Fibroblast of lung (primary cell): ENCODE data around the gene ALDH1L2.

Experiments used
- CTCF ChIP-seq, 2 donors: IDR thresholded peaks in 1 of 2; conservative IDR thresholded peaks in 1 of 2; 1 replicate in 1 of 2; 2 replicates in 1 of 2; pipeline ENCODE4 v1.5.1; 2011 to 2012; ENCODE audit warnings: low read length in 2 of 2, control low read depth in 1 of 2, inconsistent platforms in 1 of 2, low read depth in 1 of 2, mild to moderate bottlenecking in 1 of 2
- EZH2 ChIP-seq: IDR thresholded peaks from 2 replicates; pipeline ENCODE4 v1.5.1; 2012; ENCODE audit warnings: low read length, control low read depth, mild to moderate bottlenecking; ENCODE audit errors: missing control alignments

DNA sequence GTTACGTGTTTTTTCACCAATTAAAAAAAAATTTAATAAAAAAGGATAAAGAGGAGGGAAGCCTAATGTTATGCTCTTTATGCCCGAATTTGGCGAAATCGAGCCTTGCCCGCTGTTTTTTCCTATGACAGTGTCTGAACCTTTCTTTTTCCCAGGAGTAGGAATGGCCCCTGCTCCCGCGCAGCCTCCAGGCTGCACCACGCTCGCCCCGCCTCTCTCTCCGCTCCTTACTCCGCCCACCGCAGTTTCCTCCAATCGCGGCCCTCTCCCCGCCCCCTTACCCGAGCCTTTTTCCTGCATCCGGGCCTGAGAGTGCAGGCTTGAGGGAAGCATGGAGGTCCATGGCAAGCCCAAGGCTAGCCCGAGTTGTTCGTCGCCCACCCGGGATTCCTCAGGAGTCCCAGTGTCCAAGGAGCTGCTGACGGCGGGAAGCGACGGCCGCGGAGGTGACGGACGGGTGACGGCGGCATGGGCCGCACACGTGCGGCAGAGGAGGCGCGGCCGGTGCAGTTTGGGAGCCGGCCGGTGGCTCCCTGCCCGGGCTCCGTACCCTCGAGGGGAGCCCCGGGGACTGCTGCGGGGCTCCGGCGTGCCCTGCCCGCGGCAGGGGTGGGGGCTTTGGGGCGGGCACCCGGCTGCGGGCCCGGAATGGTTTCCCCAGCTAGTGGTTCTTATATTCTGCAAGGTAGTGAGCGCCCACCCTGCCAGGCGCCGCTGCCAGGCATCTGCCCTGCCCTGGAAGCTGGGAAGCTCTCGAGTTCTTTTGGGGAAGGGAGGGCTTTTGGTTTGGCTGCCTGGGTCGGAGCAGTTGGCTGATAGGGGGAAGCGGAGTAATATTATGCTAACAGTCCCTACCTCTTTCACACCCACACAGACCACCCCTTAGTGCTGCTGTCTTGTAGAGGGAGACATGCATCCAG lies 98.0 kb downstream of the ALDH1L2 start, which contains the start of gene NOPCHAP1:
- TF ChIP-seq CTCF (conservative IDR thresholded peaks at IDR 0.05 in 1 of 2, IDR thresholded peaks at IDR 0.05 in 1 of 2; ENCODE audit: low read depth in 1 of 2, low read length in 2 of 2) = no peak
- TF ChIP-seq EZH2 = no peak
